ENCODE data around the gene GPC6. TPM values are rescaled to one million over a fixed set of nuclear protein-coding genes. Genes with fewer than 3 reads are reported as not detected.

GPC6 gene
- total and polyA plus RNA-seq, 2 experiments from 2014 or later: 14.4 to 20.8 TPM

DNA sequence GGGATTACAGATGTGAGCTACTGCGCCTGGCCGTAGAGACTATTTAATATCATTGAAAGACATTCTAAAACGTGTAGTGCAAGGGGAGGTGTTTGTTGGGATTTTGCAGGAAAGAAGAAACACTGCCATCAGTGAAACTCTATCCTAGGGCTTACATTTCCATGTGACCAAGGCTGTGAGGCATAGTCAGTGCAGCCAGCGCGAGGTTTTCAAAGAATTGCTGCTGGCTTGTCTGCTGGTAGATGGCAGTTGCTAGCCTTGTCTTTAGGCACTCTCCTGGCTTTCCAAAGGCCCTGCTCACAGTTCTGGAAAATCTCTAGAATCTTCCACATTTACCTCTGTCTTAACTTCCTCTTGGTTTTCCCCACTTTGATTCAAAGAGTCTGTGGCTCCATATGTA, 77.5 kb downstream of the GPC6 start:
- in situ Hi-C loops (cut with MboI): no loop called here
- no peaks in the 10 kb centered on the region for H3K9me2 ChIP-seq (ENCODE audit: insufficient read depth)
- no peaks in the 10 kb centered on the region for H3K9me3 ChIP-seq (ENCODE audit: low read depth)
- H2AFZ ChIP-seq: no peak overlapping the region
- 77% methylated on average over 5 of the region's 5 CpGs for WGBS, 2 experiments (ENCODE audit: low coverage in 1 of 2, low lambda C conversion rate in 2 of 2, missing lambda C conversion rate in 2 of 2)
- H3K4me2 ChIP-seq (ENCODE audit: unreplicated experiment): no peak overlapping the region
- TF ChIP-seq EZH2phosphoT487 (IDR thresholded peaks at IDR 0.05; ENCODE audit: insufficient read depth, low read depth) (no peak), EZH2 (IDR thresholded peaks at IDR 0.05; ENCODE audit: insufficient read depth, poor library complexity, severe bottlenecking) (no peak)
- H3K79me2 ChIP-seq (ENCODE audit: insufficient read depth): no peaks in the 10 kb centered on the region
- H3K36me3 ChIP-seq (ENCODE audit: low read depth): no peaks in the 10 kb centered on the region
- no peak for DNase-seq
- H3K27me3 ChIP-seq (replicated peaks; ENCODE audit: insufficient read depth): no peaks in the 10 kb centered on the region
- H3F3A ChIP-seq (ENCODE audit: insufficient read depth): peaks cover 3% of the 10 kb centered on the region; the same call in 1 of the 2 replicates
- H4K20me1 ChIP-seq (ENCODE audit: insufficient read depth): no peaks in the 10 kb centered on the region
- H3K4me3 ChIP-seq: no peak overlapping the region
- H3K27ac ChIP-seq: no peak overlapping the region
- no peak overlapping the region for H3K9ac ChIP-seq
- H3K4me1 ChIP-seq (ENCODE audit: insufficient read depth): peaks cover 29% of the 10 kb centered on the region

GRCh38 chr13:93304868-93305613, 78.4 kb downstream of the GPC6 start:
- in situ Hi-C loops (cut with MboI): no loop called here
- Histone ChIP-seq H3K9ac (no peak overlapping the region), H3K27me3 (replicated peaks; ENCODE audit: insufficient read depth) (no peaks in the 10 kb centered on the region), H2AFZ (no peak overlapping the region), H3K9me3 (ENCODE audit: low read depth) (no peaks in the 10 kb centered on the region), H3K4me1 (ENCODE audit: insufficient read depth) (peaks cover 32% of the 10 kb centered on the region), H3K36me3 (ENCODE audit: low read depth) (no peaks in the 10 kb centered on the region), H3K4me2 (ENCODE audit: unreplicated experiment) (no peak overlapping the region), H3K79me2 (ENCODE audit: insufficient read depth) (no peaks in the 10 kb centered on the region), H4K20me1 (ENCODE audit: insufficient read depth) (no peaks in the 10 kb centered on the region), H3K27ac (no peak overlapping the region), H3F3A (ENCODE audit: insufficient read depth) (no peaks in the 10 kb centered on the region), H3K4me3 (no peak overlapping the region), H3K9me2 (ENCODE audit: insufficient read depth) (no peaks in the 10 kb centered on the region)
- DNase-seq: no peak
- TF ChIP-seq EZH2phosphoT487 (IDR thresholded peaks at IDR 0.05; ENCODE audit: insufficient read depth, low read depth) (no peak), EZH2 (IDR thresholded peaks at IDR 0.05; ENCODE audit: insufficient read depth, poor library complexity, severe bottlenecking) (no peak)
- WGBS, 2 experiments (ENCODE audit: low coverage in 1 of 2, low lambda C conversion rate in 2 of 2, missing lambda C conversion rate in 2 of 2): 33 to 43% methylated on average over 6 of the region's 6 CpGs

DNA sequence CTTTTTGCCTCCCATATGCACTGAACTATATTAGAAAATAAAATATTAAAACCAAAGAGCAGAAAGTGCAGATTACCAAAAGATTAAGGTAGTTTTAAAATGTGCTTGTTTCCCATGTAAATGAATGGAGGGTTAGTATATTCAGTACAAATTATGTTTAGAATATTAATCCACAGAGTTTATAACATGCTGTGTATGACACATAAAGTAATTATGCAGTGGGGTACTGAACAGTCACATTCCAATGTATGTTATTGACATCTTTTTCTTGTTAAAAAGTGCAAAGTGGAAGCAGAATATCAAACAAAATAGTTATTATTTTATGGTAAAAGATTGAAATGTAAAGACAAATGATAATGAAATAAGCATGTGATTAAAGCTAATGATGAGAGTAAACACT, 79.3 kb downstream of the GPC6 start:
- DNase-seq: peak; percentile 30
- no peaks in the 10 kb centered on the region for H3K9me2 ChIP-seq (ENCODE audit: insufficient read depth)
- in situ Hi-C loops (cut with MboI): no loop called here

GRCh38 chr13:93307136-93307535, 80.5 kb downstream of the GPC6 start:
- peak; percentile 43 for DNase-seq
- Histone ChIP-seq H3K4me2 (ENCODE audit: unreplicated experiment) (peak overlapping the region; percentile 53), H3K4me1 (ENCODE audit: insufficient read depth) (peaks cover 34% of the 10 kb centered on the region)

More for the DNA sequence above, 79.3 kb downstream of the GPC6 start:
- Histone ChIP-seq H3K27me3 (replicated peaks; ENCODE audit: insufficient read depth) (no peaks in the 10 kb centered on the region), H3K27ac (no peak overlapping the region), H4K20me1 (ENCODE audit: insufficient read depth) (no peaks in the 10 kb centered on the region), H3K4me1 (ENCODE audit: insufficient read depth) (peaks cover 34% of the 10 kb centered on the region), H3K4me3 (peak overlapping the region; percentile 5; the same call in 1 of the 2 replicates), H3K36me3 (ENCODE audit: low read depth) (no peaks in the 10 kb centered on the region), H3K9me3 (ENCODE audit: low read depth) (no peaks in the 10 kb centered on the region), H3K79me2 (ENCODE audit: insufficient read depth) (no peaks in the 10 kb centered on the region), H3K9ac (no peak overlapping the region), H2AFZ (no peak overlapping the region), H3K4me2 (ENCODE audit: unreplicated experiment) (peak overlapping the region; percentile 53), H3F3A (ENCODE audit: insufficient read depth) (no peaks in the 10 kb centered on the region)
- TF ChIP-seq EZH2phosphoT487 (IDR thresholded peaks at IDR 0.05; ENCODE audit: insufficient read depth, low read depth): no peak
- TF ChIP-seq EZH2 (IDR thresholded peaks at IDR 0.05; ENCODE audit: insufficient read depth, poor library complexity, severe bottlenecking): no peak

More at GRCh38 chr13:93307136-93307535, 80.5 kb downstream of the GPC6 start:
- TF ChIP-seq EZH2phosphoT487 (IDR thresholded peaks at IDR 0.05; ENCODE audit: insufficient read depth, low read depth) (no peak), EZH2 (IDR thresholded peaks at IDR 0.05; ENCODE audit: insufficient read depth, poor library complexity, severe bottlenecking) (no peak)
- Histone ChIP-seq H3K4me3 (no peak overlapping the region; the same call in 1 of the 2 replicates), H3K9me2 (ENCODE audit: insufficient read depth) (no peaks in the 10 kb centered on the region), H3K9ac (no peak overlapping the region), H3K36me3 (ENCODE audit: low read depth) (no peaks in the 10 kb centered on the region), H2AFZ (no peak overlapping the region), H4K20me1 (ENCODE audit: insufficient read depth) (no peaks in the 10 kb centered on the region), H3K79me2 (ENCODE audit: insufficient read depth) (no peaks in the 10 kb centered on the region), H3K27ac (0 out of 2 replicates have a peak overlapping the region, but pooled peaks have one; percentile 4), H3K9me3 (ENCODE audit: low read depth) (no peaks in the 10 kb centered on the region), H3F3A (ENCODE audit: insufficient read depth) (no peaks in the 10 kb centered on the region), H3K27me3 (replicated peaks; ENCODE audit: insufficient read depth) (no peaks in the 10 kb centered on the region)
- in situ Hi-C loops (cut with MboI): no loop called here

All from GM23248 (cell line).